GM12892 (cell line): ENCODE results near the gene CCDC70.

Experiments used
- POLR2A ChIP-seq: IDR thresholded peaks from 2 replicates; pipeline ENCODE4 v1.6.1; 2011; ENCODE audit warnings: low read depth, low read length, control low read depth
- POLR2AphosphoS5 ChIP-seq: IDR thresholded peaks from 2 replicates; pipeline ENCODE4 v1.6.1; 2011; ENCODE audit warnings: low read depth, low read length, control low read depth

- no peak for TF ChIP-seq POLR2A
- TF ChIP-seq POLR2AphosphoS5: no peak
These were observed 32.2 kb upstream of the CCDC70 start for GRCh38 chr13:51829568-51829899.
